ENCODE results near the gene ITGA1. TPM values are rescaled to one million over a fixed set of nuclear protein-coding genes. Genes with fewer than 3 reads are reported as not detected.
A peak's percentile ranks its signal among the peaks of the same experiment; 100 is the strongest.

ITGA1 gene
- total RNA-seq, 1 donor, result 31.8 TPM

GRCh38 chr5:52906845-52907244 lies 119.1 kb downstream of the ITGA1 start:
- no peaks in the 10 kb centered on the region for H3K79me2 ChIP-seq (ENCODE audit: insufficient read depth, low read length)
- no peaks in the 10 kb centered on the region for H3K9me3 ChIP-seq (ENCODE audit: low read depth, low read length)
- no peak for DNase-seq (ENCODE audit: insufficient read length, low spot score, missing footprints)
- no peaks in the 10 kb centered on the region for H3K4me1 ChIP-seq (ENCODE audit: insufficient read depth, low read length)
- H2AFZ ChIP-seq (ENCODE audit: low read length), result no peak overlapping the region
- H3K4me2 ChIP-seq (ENCODE audit: insufficient read depth, low read length), result no peak overlapping the region
- TF ChIP-seq, protein P1, sequence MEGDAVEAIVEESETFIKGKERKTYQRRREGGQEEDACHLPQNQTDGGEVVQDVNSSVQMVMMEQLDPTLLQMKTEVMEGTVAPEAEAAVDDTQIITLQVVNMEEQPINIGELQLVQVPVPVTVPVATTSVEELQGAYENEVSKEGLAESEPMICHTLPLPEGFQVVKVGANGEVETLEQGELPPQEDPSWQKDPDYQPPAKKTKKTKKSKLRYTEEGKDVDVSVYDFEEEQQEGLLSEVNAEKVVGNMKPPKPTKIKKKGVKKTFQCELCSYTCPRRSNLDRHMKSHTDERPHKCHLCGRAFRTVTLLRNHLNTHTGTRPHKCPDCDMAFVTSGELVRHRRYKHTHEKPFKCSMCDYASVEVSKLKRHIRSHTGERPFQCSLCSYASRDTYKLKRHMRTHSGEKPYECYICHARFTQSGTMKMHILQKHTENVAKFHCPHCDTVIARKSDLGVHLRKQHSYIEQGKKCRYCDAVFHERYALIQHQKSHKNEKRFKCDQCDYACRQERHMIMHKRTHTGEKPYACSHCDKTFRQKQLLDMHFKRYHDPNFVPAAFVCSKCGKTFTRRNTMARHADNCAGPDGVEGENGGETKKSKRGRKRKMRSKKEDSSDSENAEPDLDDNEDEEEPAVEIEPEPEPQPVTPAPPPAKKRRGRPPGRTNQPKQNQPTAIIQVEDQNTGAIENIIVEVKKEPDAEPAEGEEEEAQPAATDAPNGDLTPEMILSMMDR (IDR thresholded peaks at IDR 0.05; ENCODE audit: extremely low read depth, low read depth, low read length), result no peak
- no peaks in the 10 kb centered on the region for H4K20me1 ChIP-seq (ENCODE audit: insufficient read depth, low read length)
- no peak overlapping the region for H3K4me3 ChIP-seq (ENCODE audit: insufficient read depth, low read length)
- H3K27me3 ChIP-seq (ENCODE audit: insufficient read depth, low read length), result no peaks in the 10 kb centered on the region
- H3K36me3 ChIP-seq (ENCODE audit: insufficient read depth, low read length), result no peaks in the 10 kb centered on the region
- H3K27ac ChIP-seq (ENCODE audit: low read depth, low read length), result no peak overlapping the region

DNA sequence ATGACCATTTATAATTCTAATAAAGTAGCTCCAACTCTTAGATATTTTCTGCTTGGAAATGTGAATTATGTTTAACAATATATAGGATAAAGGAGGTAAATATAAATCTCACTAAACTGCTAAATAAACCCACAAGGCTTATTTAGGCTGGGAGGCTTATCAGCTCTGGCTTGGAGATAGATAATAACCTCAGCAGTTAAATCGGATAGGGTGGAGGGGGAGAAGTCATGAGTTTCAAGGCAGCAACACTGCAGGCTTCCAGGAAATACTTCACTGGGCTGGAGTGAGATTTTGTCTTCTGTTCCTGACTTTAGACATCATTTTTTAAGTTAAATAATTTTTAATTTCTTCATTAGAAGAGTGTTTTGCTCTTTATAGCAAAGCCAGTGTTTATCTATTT lies 121.5 kb downstream of the ITGA1 start:
- Histone ChIP-seq H3K36me3 (ENCODE audit: insufficient read depth, low read length) (no peaks in the 10 kb centered on the region), H3K4me1 (ENCODE audit: insufficient read depth, low read length) (no peaks in the 10 kb centered on the region), H2AFZ (ENCODE audit: low read length) (no peak overlapping the region), H3K79me2 (ENCODE audit: insufficient read depth, low read length) (no peaks in the 10 kb centered on the region), H3K27me3 (ENCODE audit: insufficient read depth, low read length) (no peaks in the 10 kb centered on the region), H3K4me2 (ENCODE audit: insufficient read depth, low read length) (no peak overlapping the region), H3K9me3 (ENCODE audit: low read depth, low read length) (no peaks in the 10 kb centered on the region), H4K20me1 (ENCODE audit: insufficient read depth, low read length) (no peaks in the 10 kb centered on the region), H3K4me3 (ENCODE audit: insufficient read depth, low read length) (no peak overlapping the region), H3K27ac (ENCODE audit: low read depth, low read length) (no peak overlapping the region)
- TF ChIP-seq, protein P1 (IDR thresholded peaks at IDR 0.05; ENCODE audit: extremely low read depth, low read depth, low read length), result no peak
- peak; percentile 41 for DNase-seq (ENCODE audit: insufficient read length, low spot score, missing footprints)

- Histone ChIP-seq H3K36me3 (ENCODE audit: insufficient read depth, low read length) (no peaks in the 10 kb centered on the region), H3K4me2 (ENCODE audit: insufficient read depth, low read length) (no peak overlapping the region), H3K27me3 (ENCODE audit: insufficient read depth, low read length) (no peaks in the 10 kb centered on the region), H4K20me1 (ENCODE audit: insufficient read depth, low read length) (no peaks in the 10 kb centered on the region), H3K4me1 (ENCODE audit: insufficient read depth, low read length) (peaks cover 4% of the 10 kb centered on the region), H3K9me3 (ENCODE audit: low read depth, low read length) (no peaks in the 10 kb centered on the region), H3K79me2 (ENCODE audit: insufficient read depth, low read length) (no peaks in the 10 kb centered on the region), H3K27ac (ENCODE audit: low read depth, low read length) (no peak overlapping the region), H3K4me3 (ENCODE audit: insufficient read depth, low read length) (no peak overlapping the region), H2AFZ (ENCODE audit: low read length) (no peak overlapping the region)
- no peak for DNase-seq (ENCODE audit: insufficient read length, low spot score, missing footprints)
- TF ChIP-seq, protein P1 (IDR thresholded peaks at IDR 0.05; ENCODE audit: extremely low read depth, low read depth, low read length), result no peak
Observed at GRCh38 chr5:52910071-52910470, 122.4 kb downstream of the ITGA1 start.

DNA sequence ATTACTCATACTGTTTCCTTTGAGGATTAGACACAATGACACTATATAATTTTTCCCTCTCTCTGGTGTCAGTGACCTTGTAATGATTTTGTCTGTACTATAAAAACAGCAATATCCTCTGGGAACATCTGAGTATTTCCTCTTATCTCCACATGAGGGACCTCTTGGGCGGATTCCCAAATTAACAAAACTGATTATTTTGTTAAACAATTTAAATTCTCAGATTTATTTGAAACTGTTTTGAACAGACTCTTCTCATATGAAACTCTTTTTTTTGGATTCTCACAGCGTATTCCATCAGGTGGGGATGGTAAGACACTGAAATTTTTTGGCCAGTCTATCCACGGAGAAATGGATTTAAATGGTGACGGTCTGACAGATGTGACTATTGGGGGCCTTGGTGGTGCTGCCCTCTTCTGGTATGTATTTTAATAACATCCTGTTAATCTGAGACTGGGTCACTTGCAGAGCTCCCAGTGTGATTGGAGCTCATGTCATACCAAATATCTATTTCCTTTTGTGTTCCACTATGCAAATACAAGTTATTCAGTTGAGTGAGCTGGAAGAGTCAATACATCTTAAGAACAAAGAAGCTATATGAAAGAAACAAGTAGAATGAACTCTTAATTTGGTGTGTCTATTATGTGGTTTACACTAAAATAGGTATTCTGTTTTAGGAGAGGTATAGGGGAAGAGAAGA lies 127.6 kb downstream of the ITGA1 start:
- Histone ChIP-seq H3K4me3 (ENCODE audit: insufficient read depth, low read length) (peak overlapping the region; percentile 58), H2AFZ (ENCODE audit: low read length) (no peak overlapping the region), H3K9me3 (ENCODE audit: low read depth, low read length) (no peaks in the 10 kb centered on the region), H3K4me2 (ENCODE audit: insufficient read depth, low read length) (peak overlapping the region; percentile 83), H3K27me3 (ENCODE audit: insufficient read depth, low read length) (no peaks in the 10 kb centered on the region), H4K20me1 (ENCODE audit: insufficient read depth, low read length) (no peaks in the 10 kb centered on the region), H3K27ac (ENCODE audit: low read depth, low read length) (peak overlapping the region; percentile 32), H3K79me2 (ENCODE audit: insufficient read depth, low read length) (no peaks in the 10 kb centered on the region), H3K36me3 (ENCODE audit: insufficient read depth, low read length) (no peaks in the 10 kb centered on the region), H3K4me1 (ENCODE audit: insufficient read depth, low read length) (peaks cover 5% of the 10 kb centered on the region)
- peak; percentile 70 for DNase-seq (ENCODE audit: insufficient read length, low spot score, missing footprints)
- TF ChIP-seq, protein P1 (IDR thresholded peaks at IDR 0.05; ENCODE audit: extremely low read depth, low read depth, low read length), result peak; percentile 78

Data from osteoblast (primary cell).